ENCODE data around the gene DNAJC6.

- TF ChIP-seq, protein P1, sequence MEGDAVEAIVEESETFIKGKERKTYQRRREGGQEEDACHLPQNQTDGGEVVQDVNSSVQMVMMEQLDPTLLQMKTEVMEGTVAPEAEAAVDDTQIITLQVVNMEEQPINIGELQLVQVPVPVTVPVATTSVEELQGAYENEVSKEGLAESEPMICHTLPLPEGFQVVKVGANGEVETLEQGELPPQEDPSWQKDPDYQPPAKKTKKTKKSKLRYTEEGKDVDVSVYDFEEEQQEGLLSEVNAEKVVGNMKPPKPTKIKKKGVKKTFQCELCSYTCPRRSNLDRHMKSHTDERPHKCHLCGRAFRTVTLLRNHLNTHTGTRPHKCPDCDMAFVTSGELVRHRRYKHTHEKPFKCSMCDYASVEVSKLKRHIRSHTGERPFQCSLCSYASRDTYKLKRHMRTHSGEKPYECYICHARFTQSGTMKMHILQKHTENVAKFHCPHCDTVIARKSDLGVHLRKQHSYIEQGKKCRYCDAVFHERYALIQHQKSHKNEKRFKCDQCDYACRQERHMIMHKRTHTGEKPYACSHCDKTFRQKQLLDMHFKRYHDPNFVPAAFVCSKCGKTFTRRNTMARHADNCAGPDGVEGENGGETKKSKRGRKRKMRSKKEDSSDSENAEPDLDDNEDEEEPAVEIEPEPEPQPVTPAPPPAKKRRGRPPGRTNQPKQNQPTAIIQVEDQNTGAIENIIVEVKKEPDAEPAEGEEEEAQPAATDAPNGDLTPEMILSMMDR (IDR thresholded peaks at IDR 0.05; ENCODE audit: poor library complexity): no peak
- TF ChIP-seq EZH2 (IDR thresholded peaks at IDR 0.05; ENCODE audit: borderline replicate concordance) (no peak), EZH2phosphoT487 (IDR thresholded peaks at IDR 0.05; ENCODE audit: low read depth, severe bottlenecking, unreplicated experiment) (no peak)
These were observed 78.5 kb downstream of the DNAJC6 start for GRCh38 chr1:65387821-65388220.

Data from hepatocyte (in vitro differentiated cells).